Prostate gland (tissue), 2 donors: ENCODE measurements around the gene SOHLH1.

ENCODE experiments used
- POLR2A ChIP-seq: fragments of 450-650 bp; IDR thresholded peaks from one replicate; pipeline ENCODE4 v1.6.1; 2016; ENCODE audit warnings: antibody characterized with exemption, mild to moderate bottlenecking
- POLR2AphosphoS5 ChIP-seq: sonication (generic); formaldehyde crosslinking; IDR thresholded peaks from one replicate; pipeline ENCODE4 v1.6.1; 2017; ENCODE audit warnings: antibody characterized with exemption
- TF ChIP-seq, protein P1 (sequence below), 4 experiments: fragments of 200-600 bp in 2 of 4; fragments of 450-650 bp in 2 of 4; sonication (generic) in 2 of 4; IDR thresholded peaks; 1 replicate in 3 of 4; 2 replicates in 1 of 4; pipeline ENCODE4 v1.5.1; 2016 to 2019; ENCODE audit warnings: antibody characterized with exemption in 4 of 4, mild to moderate bottlenecking in 2 of 4, moderate library complexity in 2 of 4

DNA sequence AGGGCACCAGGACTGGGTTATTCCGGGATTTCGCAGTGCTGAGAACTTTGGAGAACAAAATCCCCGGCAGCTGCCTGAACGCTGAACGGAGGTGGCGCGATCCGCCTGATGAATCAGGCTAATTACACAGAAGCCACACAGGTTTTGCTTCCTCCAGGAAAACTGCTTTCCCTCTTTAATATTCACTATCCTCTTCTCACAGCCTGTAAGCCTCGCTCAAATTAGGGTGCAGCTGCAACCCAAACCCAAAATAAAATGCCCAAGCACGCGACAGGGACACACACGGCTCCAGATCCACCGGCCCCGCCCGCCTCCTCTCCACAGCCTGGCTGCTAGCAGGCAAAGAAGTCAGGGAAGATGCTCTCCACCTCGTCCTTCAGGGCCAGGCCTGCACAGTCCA is 6.0 kb downstream of the SOHLH1 start:
- no peak for TF ChIP-seq POLR2A
- TF ChIP-seq, protein P1, sequence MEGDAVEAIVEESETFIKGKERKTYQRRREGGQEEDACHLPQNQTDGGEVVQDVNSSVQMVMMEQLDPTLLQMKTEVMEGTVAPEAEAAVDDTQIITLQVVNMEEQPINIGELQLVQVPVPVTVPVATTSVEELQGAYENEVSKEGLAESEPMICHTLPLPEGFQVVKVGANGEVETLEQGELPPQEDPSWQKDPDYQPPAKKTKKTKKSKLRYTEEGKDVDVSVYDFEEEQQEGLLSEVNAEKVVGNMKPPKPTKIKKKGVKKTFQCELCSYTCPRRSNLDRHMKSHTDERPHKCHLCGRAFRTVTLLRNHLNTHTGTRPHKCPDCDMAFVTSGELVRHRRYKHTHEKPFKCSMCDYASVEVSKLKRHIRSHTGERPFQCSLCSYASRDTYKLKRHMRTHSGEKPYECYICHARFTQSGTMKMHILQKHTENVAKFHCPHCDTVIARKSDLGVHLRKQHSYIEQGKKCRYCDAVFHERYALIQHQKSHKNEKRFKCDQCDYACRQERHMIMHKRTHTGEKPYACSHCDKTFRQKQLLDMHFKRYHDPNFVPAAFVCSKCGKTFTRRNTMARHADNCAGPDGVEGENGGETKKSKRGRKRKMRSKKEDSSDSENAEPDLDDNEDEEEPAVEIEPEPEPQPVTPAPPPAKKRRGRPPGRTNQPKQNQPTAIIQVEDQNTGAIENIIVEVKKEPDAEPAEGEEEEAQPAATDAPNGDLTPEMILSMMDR (IDR thresholded peaks at IDR 0.05) = no peak
- no peak for TF ChIP-seq POLR2AphosphoS5
